Measurements from ENCODE around the gene P2RX6. TPM values are rescaled to one million over a fixed set of nuclear protein-coding genes. Genes with fewer than 3 reads are reported as not detected.
A peak's percentile ranks its signal among the peaks of the same experiment; 100 is the strongest.

The P2RX6 gene
- total and polyA plus RNA-seq, 7 experiments from 2014 or later = 0.15 to 1.7 (median 0.65) TPM; not detected in 1

- intact Hi-C loops (cut with micrococcal nuclease) = no loop called here
- Histone ChIP-seq H3K4me3 (ENCODE audit: low read length) (no peak overlapping the region), H3K4me1 (ENCODE audit: control insufficient read depth in 2 of 2, insufficient read depth in 2 of 2, low read length in 2 of 2) (peaks cover 0 to 12% of the 10 kb centered on the region in 2 donors), H3K27me3 (ENCODE audit: control insufficient read depth in 2 of 2, insufficient read depth in 2 of 2, low read length in 2 of 2) (no peaks in the 10 kb centered on the region), H3K9me3 (ENCODE audit: control insufficient read depth in 2 of 3, low read length in 3 of 3) (no peaks in the 10 kb centered on the region), H3K27ac (ENCODE audit: low read depth, low read length) (no peak overlapping the region), H3K36me3 (ENCODE audit: control insufficient read depth in 2 of 3, insufficient read depth in 3 of 3, low read length in 3 of 3) (no peaks in the 10 kb centered on the region)
- no peak for ATAC-seq
- ChIA-PET POLR2A (no interaction called here), CTCF (no interaction called here)
- peaks cover 12 to 22% (median 17%) of the 10 kb centered on the region in 7 donors for H3K4me1 Mint-ChIP-seq
- peak overlapping the region in 3 of 9 donors; percentile 38 to 63 (median 45) for H3K27ac Mint-ChIP-seq
- H3K4me3 Mint-ChIP-seq = no peak overlapping the region
- no peak for DNase-seq
- H3K27me3 Mint-ChIP-seq = peaks cover 0 to 5% (median 0%) of the 10 kb centered on the region in 5 donors
- no peaks in the 10 kb centered on the region for H3K9me3 Mint-ChIP-seq
- H3K36me3 Mint-ChIP-seq = no peaks in the 10 kb centered on the region
These were observed 36.3 kb downstream of the P2RX6 start for GRCh38 chr22:21051145-21051830.

- intact Hi-C loops (cut with micrococcal nuclease) = no loop called here
- H3K36me3 ChIP-seq (ENCODE audit: control insufficient read depth in 2 of 3, insufficient read depth in 3 of 3, low read length in 3 of 3) = no peaks in the 10 kb centered on the region
- Mint-ChIP-seq H3K4me3 (no peak overlapping the region), H3K27ac (peak overlapping the region in 3 of 9 donors; percentile 18 to 59 (median 38)), H3K4me1 (peaks cover 18 to 28% (median 23%) of the 10 kb centered on the region in 7 donors), H3K9me3 (no peaks in the 10 kb centered on the region), H3K27me3 (peaks cover 0 to 10% (median 0%) of the 10 kb centered on the region in 5 donors), H3K36me3 (no peaks in the 10 kb centered on the region)
- H3K4me1 ChIP-seq (ENCODE audit: control insufficient read depth in 2 of 2, insufficient read depth in 2 of 2, low read length in 2 of 2) = peaks cover 0 to 14% of the 10 kb centered on the region in 2 donors
- POLR2A ChIA-PET = no interaction called here
- no peaks in the 10 kb centered on the region for H3K9me3 ChIP-seq (ENCODE audit: control insufficient read depth in 2 of 3, low read length in 3 of 3)
- H3K27ac ChIP-seq (ENCODE audit: low read depth, low read length) = no peak overlapping the region
- CTCF ChIA-PET = no interaction called here
- no peaks in the 10 kb centered on the region for H3K27me3 ChIP-seq (ENCODE audit: control insufficient read depth in 2 of 2, insufficient read depth in 2 of 2, low read length in 2 of 2)
- no peak for ATAC-seq
- DNase-seq = no peak
- H3K4me3 ChIP-seq (ENCODE audit: low read length) = no peak overlapping the region
These were observed 37.0 kb downstream of the P2RX6 start for GRCh38 chr22:21051831-21052400.

- Mint-ChIP-seq H3K36me3 (no peaks in the 10 kb centered on the region), H3K4me3 (no peak overlapping the region), H3K27me3 (peaks cover 0 to 11% (median 0%) of the 10 kb centered on the region in 5 donors), H3K9me3 (no peaks in the 10 kb centered on the region), H3K4me1 (peaks cover 19 to 29% (median 24%) of the 10 kb centered on the region in 7 donors), H3K27ac (peak overlapping the region in 1 of 9 donors; percentile 31)
- H3K27ac ChIP-seq (ENCODE audit: low read depth, low read length) = no peak overlapping the region
- no peak for ATAC-seq
- peaks cover 0 to 14% of the 10 kb centered on the region in 2 donors for H3K4me1 ChIP-seq (ENCODE audit: control insufficient read depth in 2 of 2, insufficient read depth in 2 of 2, low read length in 2 of 2)
- no peak overlapping the region for H3K4me3 ChIP-seq (ENCODE audit: low read length)
- no peaks in the 10 kb centered on the region for H3K9me3 ChIP-seq (ENCODE audit: control insufficient read depth in 2 of 3, low read length in 3 of 3)
- no peaks in the 10 kb centered on the region for H3K27me3 ChIP-seq (ENCODE audit: control insufficient read depth in 2 of 2, insufficient read depth in 2 of 2, low read length in 2 of 2)
- intact Hi-C loops (cut with micrococcal nuclease) = no loop called here
- ChIA-PET POLR2A (no interaction called here), CTCF (no interaction called here)
- no peaks in the 10 kb centered on the region for H3K36me3 ChIP-seq (ENCODE audit: control insufficient read depth in 2 of 3, insufficient read depth in 3 of 3, low read length in 3 of 3)
- DNase-seq = no peak
These were observed 37.9 kb downstream of the P2RX6 start for GRCh38 chr22:21052715-21053459.

GRCh38 chr22:21054046-21054713 is 39.2 kb downstream of the P2RX6 start:
- no peaks in the 10 kb centered on the region for H3K27me3 ChIP-seq (ENCODE audit: control insufficient read depth in 2 of 2, insufficient read depth in 2 of 2, low read length in 2 of 2)
- H3K36me3 ChIP-seq (ENCODE audit: control insufficient read depth in 2 of 3, insufficient read depth in 3 of 3, low read length in 3 of 3) = no peaks in the 10 kb centered on the region
- Mint-ChIP-seq H3K9me3 (no peaks in the 10 kb centered on the region), H3K4me3 (peak overlapping the region in 1 of 10 donors; percentile 21), H3K36me3 (no peaks in the 10 kb centered on the region), H3K4me1 (peaks cover 19 to 29% (median 24%) of the 10 kb centered on the region in 7 donors), H3K27me3 (peaks cover 0 to 11% (median 0%) of the 10 kb centered on the region in 5 donors), H3K27ac (peak overlapping the region in 1 of 9 donors; percentile 49)
- ATAC-seq = no peak
- ChIA-PET CTCF (no interaction called here), POLR2A (interaction anchor here (0.7 to 0.8 kb wide), 2 partner anchors 72 to 93 kb away, joined by 3 read pairs; partner anchors contain the start of gene LZTR1)
- intact Hi-C loops (cut with micrococcal nuclease) = no loop called here
- no peak overlapping the region for H3K27ac ChIP-seq (ENCODE audit: low read depth, low read length)
- H3K4me1 ChIP-seq (ENCODE audit: control insufficient read depth in 2 of 2, insufficient read depth in 2 of 2, low read length in 2 of 2) = peaks cover 0 to 14% of the 10 kb centered on the region in 2 donors
- DNase-seq = no peak
- no peak overlapping the region for H3K4me3 ChIP-seq (ENCODE audit: low read length)
- no peaks in the 10 kb centered on the region for H3K9me3 ChIP-seq (ENCODE audit: control insufficient read depth in 2 of 3, low read length in 3 of 3)

GRCh38 chr22:21054714-21055563 is 40.0 kb downstream of the P2RX6 start:
- Histone ChIP-seq H3K27me3 (ENCODE audit: control insufficient read depth in 2 of 2, insufficient read depth in 2 of 2, low read length in 2 of 2) (no peaks in the 10 kb centered on the region), H3K4me3 (ENCODE audit: low read length) (no peak overlapping the region), H3K27ac (ENCODE audit: low read depth, low read length) (no peak overlapping the region), H3K4me1 (ENCODE audit: control insufficient read depth in 2 of 2, insufficient read depth in 2 of 2, low read length in 2 of 2) (peaks cover 0 to 14% of the 10 kb centered on the region in 2 donors), H3K36me3 (ENCODE audit: control insufficient read depth in 2 of 3, insufficient read depth in 3 of 3, low read length in 3 of 3) (no peaks in the 10 kb centered on the region), H3K9me3 (ENCODE audit: control insufficient read depth in 2 of 3, low read length in 3 of 3) (no peaks in the 10 kb centered on the region)
- intact Hi-C loops (cut with micrococcal nuclease) = no loop called here
- Mint-ChIP-seq H3K4me1 (peaks cover 19 to 29% (median 24%) of the 10 kb centered on the region in 7 donors), H3K27ac (peak overlapping the region in 2 of 9 donors; percentile 25 to 49), H3K27me3 (peaks cover 0 to 11% (median 0%) of the 10 kb centered on the region in 5 donors), H3K4me3 (peak overlapping the region in 6 of 10 donors; percentile 31 to 75 (median 68)), H3K36me3 (no peaks in the 10 kb centered on the region), H3K9me3 (no peaks in the 10 kb centered on the region)
- ChIA-PET CTCF (no interaction called here), POLR2A (interaction anchor here (0.7 kb wide), 1 partner anchor 73 kb away, joined by 3 read pairs; the partner anchor contains the start of gene LZTR1)
- DNase-seq (no peak), ATAC-seq (no peak)

GRCh38 chr22:21055564-21055834 is 40.5 kb downstream of the P2RX6 start:
- H3K9me3 Mint-ChIP-seq = no peaks in the 10 kb centered on the region
- POLR2A ChIA-PET = no interaction called here
- H3K27me3 Mint-ChIP-seq = peaks cover 0 to 11% (median 0%) of the 10 kb centered on the region in 5 donors
- Histone ChIP-seq H3K9me3 (ENCODE audit: control insufficient read depth in 2 of 3, low read length in 3 of 3) (no peaks in the 10 kb centered on the region), H3K27me3 (ENCODE audit: control insufficient read depth in 2 of 2, insufficient read depth in 2 of 2, low read length in 2 of 2) (no peaks in the 10 kb centered on the region), H3K36me3 (ENCODE audit: control insufficient read depth in 2 of 3, insufficient read depth in 3 of 3, low read length in 3 of 3) (no peaks in the 10 kb centered on the region), H3K27ac (ENCODE audit: low read depth, low read length) (no peak overlapping the region), H3K4me3 (ENCODE audit: low read length) (peak overlapping the region; percentile 3), H3K4me1 (ENCODE audit: control insufficient read depth in 2 of 2, insufficient read depth in 2 of 2, low read length in 2 of 2) (peaks cover 0 to 14% of the 10 kb centered on the region in 2 donors)
- no peak for DNase-seq
- ATAC-seq = no peak
- H3K36me3 Mint-ChIP-seq = no peaks in the 10 kb centered on the region
- CTCF ChIA-PET = no interaction called here
- peak overlapping the region; percentile 64 to 77 (median 70) for H3K4me3 Mint-ChIP-seq
- peak overlapping the region in 3 of 9 donors; percentile 33 to 75 (median 48) for H3K27ac Mint-ChIP-seq
- intact Hi-C loops (cut with micrococcal nuclease) = no loop called here
- H3K4me1 Mint-ChIP-seq = peaks cover 19 to 29% (median 24%) of the 10 kb centered on the region in 7 donors
